ENCODE data around the gene TFF2. TPM values are rescaled to one million over a fixed set of nuclear protein-coding genes. Genes with fewer than 3 reads are reported as not detected.

TFF2 gene
- total RNA-seq, 2 experiments from 2014 or later = not detected

- H3K9me3 Mint-ChIP-seq (ENCODE audit: low read depth) = no peaks in the 10 kb centered on the region
- H3K36me3 Mint-ChIP-seq = peaks cover 36% of the 10 kb centered on the region
- ATAC-seq (no peak), DNase-seq (no peak)
- H3K4me1 Mint-ChIP-seq = peaks cover 53% of the 10 kb centered on the region
- H3K4me3 Mint-ChIP-seq = no peak overlapping the region
- no peaks in the 10 kb centered on the region for H3K27me3 Mint-ChIP-seq
- H3K27ac Mint-ChIP-seq = no peak overlapping the region
- CTCF ChIA-PET = no interaction called here
These were observed 39.4 kb upstream of the TFF2 start for GRCh38 chr21:42390193-42390592.

- Mint-ChIP-seq H3K4me3 (peak overlapping the region; percentile 20), H3K9me3 (ENCODE audit: low read depth) (no peaks in the 10 kb centered on the region), H3K27ac (peak overlapping the region; percentile 69), H3K4me1 (peaks cover 57% of the 10 kb centered on the region), H3K36me3 (peaks cover 36% of the 10 kb centered on the region), H3K27me3 (no peaks in the 10 kb centered on the region)
- CTCF ChIA-PET = interaction anchor here (1.7 kb wide), 1 partner anchor 14 kb away, joined by 7 read pairs; the partner anchor contains the start of gene UBASH3A
- ATAC-seq (no peak), DNase-seq (no peak)
These were observed 38.6 kb upstream of the TFF2 start for GRCh38 chr21:42389449-42389835.

- peak; percentile 69 for ATAC-seq
- peaks cover 61% of the 10 kb centered on the region for H3K4me1 Mint-ChIP-seq
- peak overlapping the region; percentile 69 for H3K27ac Mint-ChIP-seq
- CTCF ChIA-PET = interaction anchor here (1.7 kb wide), 1 partner anchor 15 kb away, joined by 7 read pairs; the partner anchor contains the start of gene UBASH3A
- H3K27me3 Mint-ChIP-seq = no peaks in the 10 kb centered on the region
- H3K36me3 Mint-ChIP-seq = peaks cover 39% of the 10 kb centered on the region
- DNase-seq = no peak
- peak overlapping the region; percentile 20 for H3K4me3 Mint-ChIP-seq
- no peaks in the 10 kb centered on the region for H3K9me3 Mint-ChIP-seq (ENCODE audit: low read depth)
These were observed 38.1 kb upstream of the TFF2 start for GRCh38 chr21:42388740-42389448.

- H3K36me3 Mint-ChIP-seq = peaks cover 44% of the 10 kb centered on the region
- H3K4me3 Mint-ChIP-seq = no peak overlapping the region
- H3K27ac Mint-ChIP-seq = no peak overlapping the region
- ATAC-seq (no peak), DNase-seq (no peak)
- CTCF ChIA-PET = interaction anchor here (1.2 to 1.7 kb wide), 3 partner anchors 16 to 49 kb away, joined by 4 to 7 read pairs (median 4); partner anchors contain the start of gene UBASH3A
- no peaks in the 10 kb centered on the region for H3K9me3 Mint-ChIP-seq (ENCODE audit: low read depth)
- peaks cover 54% of the 10 kb centered on the region for H3K4me1 Mint-ChIP-seq
- no peaks in the 10 kb centered on the region for H3K27me3 Mint-ChIP-seq
These were observed 37.1 kb upstream of the TFF2 start for GRCh38 chr21:42387843-42388340.

GRCh38 chr21:42387164-42387563, 36.4 kb upstream of the TFF2 start:
- Mint-ChIP-seq H3K4me3 (no peak overlapping the region), H3K27ac (no peak overlapping the region), H3K27me3 (no peaks in the 10 kb centered on the region), H3K9me3 (ENCODE audit: low read depth) (peaks cover 6% of the 10 kb centered on the region), H3K36me3 (peaks cover 47% of the 10 kb centered on the region), H3K4me1 (peaks cover 48% of the 10 kb centered on the region)
- CTCF ChIA-PET = interaction anchor here (1.0 to 1.6 kb wide), 3 partner anchors 17 to 49 kb away, joined by 3 to 4 read pairs (median 4); partner anchors contain the start of gene UBASH3A
- ATAC-seq (no peak), DNase-seq (no peak)

- ATAC-seq (no peak), DNase-seq (no peak)
- H3K27ac Mint-ChIP-seq = no peak overlapping the region
- H3K36me3 Mint-ChIP-seq = peaks cover 53% of the 10 kb centered on the region
- H3K27me3 Mint-ChIP-seq = no peaks in the 10 kb centered on the region
- peaks cover 13% of the 10 kb centered on the region for H3K9me3 Mint-ChIP-seq (ENCODE audit: low read depth)
- CTCF ChIA-PET = no interaction called here
- H3K4me1 Mint-ChIP-seq = peaks cover 42% of the 10 kb centered on the region
- H3K4me3 Mint-ChIP-seq = no peak overlapping the region
These were observed 35.3 kb upstream of the TFF2 start for GRCh38 chr21:42386034-42386591.

GRCh38 chr21:42385619-42386018, 34.8 kb upstream of the TFF2 start:
- no peak overlapping the region for H3K27ac Mint-ChIP-seq
- peaks cover 38% of the 10 kb centered on the region for H3K4me1 Mint-ChIP-seq
- no peak for ATAC-seq

GRCh38 chr21:42384989-42385388, 34.2 kb upstream of the TFF2 start:
- Mint-ChIP-seq H3K9me3 (ENCODE audit: low read depth) (peaks cover 13% of the 10 kb centered on the region), H3K4me3 (no peak overlapping the region), H3K27me3 (no peaks in the 10 kb centered on the region), H3K27ac (no peak overlapping the region), H3K4me1 (peaks cover 35% of the 10 kb centered on the region), H3K36me3 (peaks cover 50% of the 10 kb centered on the region)
- CTCF ChIA-PET = no interaction called here
- DNase-seq = no peak
- no peak for ATAC-seq

More at GRCh38 chr21:42385619-42386018, 34.8 kb upstream of the TFF2 start:
- DNase-seq = no peak
- peaks cover 13% of the 10 kb centered on the region for H3K9me3 Mint-ChIP-seq (ENCODE audit: low read depth)
- H3K27me3 Mint-ChIP-seq = no peaks in the 10 kb centered on the region
- no peak overlapping the region for H3K4me3 Mint-ChIP-seq
- CTCF ChIA-PET = no interaction called here
- H3K36me3 Mint-ChIP-seq = peaks cover 52% of the 10 kb centered on the region

- Mint-ChIP-seq H3K9me3 (ENCODE audit: low read depth) (peaks cover 13% of the 10 kb centered on the region), H3K27ac (no peak overlapping the region), H3K4me3 (no peak overlapping the region), H3K27me3 (no peaks in the 10 kb centered on the region), H3K4me1 (peaks cover 28% of the 10 kb centered on the region), H3K36me3 (peaks cover 48% of the 10 kb centered on the region)
- CTCF ChIA-PET = no interaction called here
- DNase-seq (no peak), ATAC-seq (no peak)
These were observed 33.6 kb upstream of the TFF2 start for GRCh38 chr21:42384156-42384945.

GRCh38 chr21:42383331-42383730, 32.5 kb upstream of the TFF2 start:
- no peak overlapping the region for H3K27ac Mint-ChIP-seq
- peaks cover 13% of the 10 kb centered on the region for H3K9me3 Mint-ChIP-seq (ENCODE audit: low read depth)
- H3K4me3 Mint-ChIP-seq = no peak overlapping the region
- ATAC-seq (no peak), DNase-seq (no peak)
- peaks cover 21% of the 10 kb centered on the region for H3K4me1 Mint-ChIP-seq
- CTCF ChIA-PET = interaction anchor here (1.9 to 3.5 kb wide), 3 partner anchors 12 to 67 kb away, joined by 5 to 28 read pairs (median 20); partner anchors contain the start of gene UBASH3A
- peaks cover 42% of the 10 kb centered on the region for H3K36me3 Mint-ChIP-seq
- H3K27me3 Mint-ChIP-seq = no peaks in the 10 kb centered on the region

- ATAC-seq (no peak), DNase-seq (no peak)
- Mint-ChIP-seq H3K27ac (no peak overlapping the region), H3K4me1 (peaks cover 21% of the 10 kb centered on the region), H3K27me3 (no peaks in the 10 kb centered on the region), H3K9me3 (ENCODE audit: low read depth) (peaks cover 13% of the 10 kb centered on the region), H3K36me3 (peaks cover 41% of the 10 kb centered on the region), H3K4me3 (no peak overlapping the region)
- CTCF ChIA-PET = interaction anchor here (1.9 to 3.5 kb wide), 7 partner anchors 11 to 238 kb away, joined by 5 to 28 read pairs (median 11); partner anchors contain the start of gene UBASH3A
These were observed 32.1 kb upstream of the TFF2 start for GRCh38 chr21:42382915-42383314.

- peaks cover 15% of the 10 kb centered on the region for H3K4me1 Mint-ChIP-seq
- ATAC-seq (peak; percentile 77), DNase-seq (peak; percentile 71)
- no peak overlapping the region for H3K4me3 Mint-ChIP-seq
- CTCF ChIA-PET = interaction anchor here (0.7 to 3.5 kb wide), 26 partner anchors 10 to 236 kb away, joined by 3 to 28 read pairs (median 5); partner anchors contain the start of genes TFF1 and UBASH3A
- peaks cover 13% of the 10 kb centered on the region for H3K9me3 Mint-ChIP-seq (ENCODE audit: low read depth)
- no peaks in the 10 kb centered on the region for H3K27me3 Mint-ChIP-seq
- no peak overlapping the region for H3K27ac Mint-ChIP-seq
- H3K36me3 Mint-ChIP-seq = peaks cover 33% of the 10 kb centered on the region
These were observed 30.7 kb upstream of the TFF2 start for GRCh38 chr21:42381347-42381984.

Measured in activated CD8-positive, alpha-beta memory T cell treated with anti-CD3 and anti-CD28 coated beads, Interleukin-2, amount 10 ng/mL, durations not matched to agents 7 days and 5 days (primary cell).